Ovary (tissue), 9 donors: ENCODE data around the gene NHS. TPM values are rescaled to one million over a fixed set of nuclear protein-coding genes. Genes with fewer than 3 reads are reported as not detected.

Experiments used
- DNase-seq, 5 donors: peaks; one replicate each; pipeline ENCODE4 v3.0.0-alpha.2; 2019 to 2020
- H3K27ac ChIP-seq, 2 donors: fragments of 200-600 bp; one replicate each; pipeline versions ENCODE4 v1.5.1 to v1.8.0; 2019 to 2022
- H3K27me3 ChIP-seq: fragments of 200-600 bp; one replicate; pipeline ENCODE4 v1.8.0; 2022
- H3K36me3 ChIP-seq: fragments of 200-600 bp; sonication (generic); one replicate; pipeline ENCODE4 v1.5.1; 2019
- H3K4me1 ChIP-seq: one replicate; pipeline ENCODE4 v1.8.1; 2013; ENCODE audit warnings: mild to moderate bottlenecking, moderate library complexity; ENCODE audit not compliant: insufficient read depth
- H3K4me3 ChIP-seq: fragments of 200-600 bp; sonication (generic); one replicate; pipeline ENCODE4 v1.5.1; 2017
- H3K9me3 ChIP-seq, 2 donors: fragments of 200-600 bp in 1 of 2; sonication (generic) in 1 of 2; one replicate each; pipeline versions ENCODE4 v1.5.1 to v1.8.1; 2013 to 2019; ENCODE audit warnings: mild to moderate bottlenecking in 1 of 2, moderate library complexity in 1 of 2
- CTCF ChIP-seq, 3 donors: fragments of 450-650 bp in 2 of 3; fragments of 200-600 bp in 1 of 3; IDR thresholded peaks; one replicate each; pipeline versions ENCODE4 v1.5.1 to v1.8.0; 2016 to 2022; ENCODE audit warnings: antibody characterized with exemption in 3 of 3, mild to moderate bottlenecking in 1 of 3
- EP300 ChIP-seq: sonication (generic); formaldehyde crosslinking; IDR thresholded peaks from one replicate; pipeline ENCODE4 v1.6.1; 2017; ENCODE audit warnings: antibody characterized with exemption
- POLR2A ChIP-seq: fragments of 450-650 bp; IDR thresholded peaks from one replicate; pipeline ENCODE4 v1.6.1; 2017; ENCODE audit warnings: antibody characterized with exemption, mild to moderate bottlenecking, moderate library complexity
- WGBS, 3 donors: extraction: QIAGEN DNeasy Blood & Tissue Kit in 1 of 3; methylation state at CpG; one replicate each; pipeline versions ENCODE4 v1.1.5 to v1.1.7; 2013 to 2017; 5-methylcytosine and 5-hydroxymethylcytosine counted together
- intact Hi-C, 4 donors: fragments of 100-400 bp; cut with DNase I; formaldehyde crosslinking; loops; one replicate each; pipeline versions ENCODE4 v1.11.0 to v1.15.1; 2022 to 2023
- polyA plus RNA-seq, 2 donors: library from polyadenylated mRNA; stranded (reverse); fragments of 200-250 nt in 1 of 2; fragments of 350-450 nt in 1 of 2; fragmentation: Illumina TruSeq in 1 of 2; extraction: RNeasy Lipid Tissue Mini Kit (QIAGEN cat#74804) in 1 of 2; gene quantifications; one replicate each; pipeline ENCODE4 v1.2.3, GENCODE V29; 2013 to 2014
- total RNA-seq, 7 donors: library from RNA; depleted of rRNA in 2 of 7; stranded (reverse); fragments of >200 nt in 2 of 7; fragmentation: NEBNext Ultra II Directional in 3 of 7; extraction: Animal tissue kit (Norgen Biotek cat#: 25700) in 3 of 7; gene quantifications; one replicate each; pipeline versions ENCODE4 v1.1.0 to v1.2.4, GENCODE V29; 2016 to 2023
- donor health status: DM: no; HTN: no; CAD: no; lungs with moderate emphysema.
- donor health status: DM: no; HTN: no; CAD: no.
- donor health status: Bipolar disorder and iron deficiency.
- donor health status: DM: yes; HTN: yes; CAD: no.
- donor health status: DM: no; HTN: no; CAD: no.
- donor health status: DM: yes; HTN: yes; CAD: no.

NHS gene
- total and polyA plus RNA-seq, 9 donors, result 2.3 to 9.5 (median 6.7) TPM

GRCh38 chrX:17535229-17535628 is 160.2 kb downstream of the NHS start:
- no peaks in the 10 kb centered on the region for H3K36me3 ChIP-seq
- no peak overlapping the region for H3K4me3 ChIP-seq
- no peaks in the 10 kb centered on the region for H3K4me1 ChIP-seq
- no peaks in the 10 kb centered on the region for H3K27me3 ChIP-seq
- no peak overlapping the region for H3K27ac ChIP-seq
- 62 to 76% (median 63%) methylated on average over 4 of the region's 4 CpGs for WGBS, 3 donors
- no peak for DNase-seq
- H3K9me3 ChIP-seq, result no peaks in the 10 kb centered on the region
- TF ChIP-seq POLR2A (no peak), EP300 (no peak), CTCF (IDR thresholded peaks at IDR 0.05) (no peak)
- intact Hi-C loops, result no loop called here

- H3K9me3 ChIP-seq, result no peaks in the 10 kb centered on the region
- H3K4me3 ChIP-seq, result no peak overlapping the region
- intact Hi-C loops, result no loop called here
- no peak for DNase-seq
- no peaks in the 10 kb centered on the region for H3K4me1 ChIP-seq
- 71 to 78% (median 76%) methylated on average over 10 of the region's 10 CpGs for WGBS, 3 donors
- no peaks in the 10 kb centered on the region for H3K36me3 ChIP-seq
- TF ChIP-seq EP300 (no peak), CTCF (IDR thresholded peaks at IDR 0.05) (no peak), POLR2A (no peak)
- no peaks in the 10 kb centered on the region for H3K27me3 ChIP-seq
- no peak overlapping the region for H3K27ac ChIP-seq
Observed at GRCh38 chrX:17537723-17538243, 162.8 kb downstream of the NHS start.

- Histone ChIP-seq H3K27me3 (no peaks in the 10 kb centered on the region), H3K4me1 (no peaks in the 10 kb centered on the region), H3K4me3 (no peak overlapping the region), H3K9me3 (no peaks in the 10 kb centered on the region), H3K36me3 (no peaks in the 10 kb centered on the region), H3K27ac (no peak overlapping the region)
- DNase-seq, result no peak
- TF ChIP-seq EP300 (no peak), POLR2A (no peak), CTCF (IDR thresholded peaks at IDR 0.05) (no peak)
- WGBS, 3 donors, result 67 to 70% (median 69%) methylated on average over 3 of the region's 3 CpGs
- intact Hi-C loops, result no loop called here
Observed at GRCh38 chrX:17542123-17542522, 167.1 kb downstream of the NHS start.

GRCh38 chrX:17544821-17545220 is 169.8 kb downstream of the NHS start:
- no peak overlapping the region for H3K27ac ChIP-seq
- H3K4me3 ChIP-seq, result no peak overlapping the region
- intact Hi-C loops, result no loop called here
- H3K9me3 ChIP-seq, result no peaks in the 10 kb centered on the region
- TF ChIP-seq EP300 (no peak), POLR2A (no peak), CTCF (IDR thresholded peaks at IDR 0.05) (no peak)
- no peaks in the 10 kb centered on the region for H3K36me3 ChIP-seq
- WGBS, 3 donors, result 81 to 85% (median 83%) methylated on average over 2 of the region's 2 CpGs
- peaks cover 2% of the 10 kb centered on the region for H3K4me1 ChIP-seq
- no peaks in the 10 kb centered on the region for H3K27me3 ChIP-seq
- DNase-seq, result no peak
